Left lung (tissue), 10 donors: ENCODE results near the gene GTF2IRD1. TPM values are rescaled to one million over a fixed set of nuclear protein-coding genes. Genes with fewer than 3 reads are reported as not detected.
"Not testable (repeated sequence)": the region's sequence is repeated elsewhere in the genome, so short reads cannot be mapped to it uniquely, and the experiment has no call there.

Experiments
- ATAC-seq: fragments of 200-7000 bp; cut with Tn5 transposase; one replicate; pipeline ENCODE4 v1.9.1; 2020; ENCODE audit warnings: moderate library complexity
- DNase-seq, 4 donors: peaks; one replicate each; pipeline ENCODE4 v3.0.0-alpha.2; 2013 to 2020
- H3K27ac ChIP-seq, 2 donors: fragments of 200-600 bp; sonication (generic) in 1 of 2; one replicate each; pipeline versions ENCODE4 v1.5.0 to v1.8.0; 2020 to 2021
- H3K27me3 ChIP-seq, 2 donors: fragments of 200-600 bp; sonication (generic) in 1 of 2; one replicate each; pipeline versions ENCODE4 v1.5.0 to v1.8.0; 2020 to 2021
- H3K36me3 ChIP-seq, 2 donors: fragments of 200-600 bp; sonication (generic) in 1 of 2; one replicate each; pipeline versions ENCODE4 v1.5.0 to v1.8.0; 2020 to 2021
- H3K4me1 ChIP-seq, 2 donors: fragments of 200-600 bp; one replicate each; pipeline ENCODE4 v1.8.0; 2021
- H3K4me3 ChIP-seq, 2 donors: fragments of 200-600 bp; sonication (generic) in 1 of 2; one replicate each; pipeline versions ENCODE4 v1.5.0 to v1.8.0; 2020 to 2021; ENCODE audit warnings: mild to moderate bottlenecking in 1 of 2
- H3K9me3 ChIP-seq, 2 donors: fragments of 200-600 bp; sonication (generic) in 1 of 2; one replicate each; pipeline versions ENCODE4 v1.5.0 to v1.8.0; 2020 to 2021
- intact Hi-C, 2 donors: fragments of 100-400 bp; cut with DNase I; formaldehyde crosslinking; loops; one replicate each; pipeline versions ENCODE4 v1.11.2 to v1.14.2; 2022
- polyA plus RNA-seq, 6 donors: library from polyadenylated mRNA; unstranded; fragments of 120-200 nt; gene quantifications; one replicate each; pipeline ENCODE4 v1.2.1, GENCODE V29; 2013; ENCODE audit not compliant: insufficient read length in 6 of 6
- total RNA-seq, 2 donors: library from RNA; stranded (reverse); fragmentation: NEBNext Ultra II Directional; extraction: Animal tissue kit (Norgen Biotek cat#: 25700); gene quantifications; one replicate each; pipeline ENCODE4 v1.2.1, GENCODE V29; 2021
- TF ChIP-seq, protein P1 (sequence below), 2 donors: fragments of 200-600 bp; sonication (generic) in 1 of 2; IDR thresholded peaks; one replicate each; pipeline versions ENCODE4 v1.5.0 to v1.8.0; 2021; ENCODE audit warnings: antibody characterized with exemption in 2 of 2
- donor health status: DM: no; HTN: yes; CAD: no.
- donor health status: DM: no; HTN: no; CAD: no.

Gene GTF2IRD1
- total and polyA plus RNA-seq, 8 donors, result 20.8 to 40.2 (median 33.9) TPM

DNA sequence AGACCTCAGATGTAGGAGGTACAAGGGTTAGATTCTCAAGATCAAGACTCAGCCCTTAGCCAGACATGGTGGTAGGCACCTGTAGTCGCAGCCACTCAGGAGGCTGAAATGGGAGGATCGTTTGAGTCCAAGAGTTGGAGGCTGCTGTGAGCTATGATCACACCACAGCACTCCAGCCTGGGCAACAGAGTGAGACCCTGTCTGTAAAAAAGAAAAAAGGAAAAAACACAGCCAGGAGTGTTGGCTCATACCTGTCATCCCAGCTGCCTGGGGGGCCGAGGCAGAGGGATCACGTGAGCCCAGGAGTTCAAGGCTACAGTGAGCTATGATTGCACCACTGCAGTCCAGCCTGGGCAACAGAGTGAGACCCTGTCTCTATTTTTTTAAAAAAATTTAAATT, 69.3 kb downstream of the GTF2IRD1 start:
- H3K4me3 ChIP-seq, result no peak overlapping the region
- TF ChIP-seq, protein P1, sequence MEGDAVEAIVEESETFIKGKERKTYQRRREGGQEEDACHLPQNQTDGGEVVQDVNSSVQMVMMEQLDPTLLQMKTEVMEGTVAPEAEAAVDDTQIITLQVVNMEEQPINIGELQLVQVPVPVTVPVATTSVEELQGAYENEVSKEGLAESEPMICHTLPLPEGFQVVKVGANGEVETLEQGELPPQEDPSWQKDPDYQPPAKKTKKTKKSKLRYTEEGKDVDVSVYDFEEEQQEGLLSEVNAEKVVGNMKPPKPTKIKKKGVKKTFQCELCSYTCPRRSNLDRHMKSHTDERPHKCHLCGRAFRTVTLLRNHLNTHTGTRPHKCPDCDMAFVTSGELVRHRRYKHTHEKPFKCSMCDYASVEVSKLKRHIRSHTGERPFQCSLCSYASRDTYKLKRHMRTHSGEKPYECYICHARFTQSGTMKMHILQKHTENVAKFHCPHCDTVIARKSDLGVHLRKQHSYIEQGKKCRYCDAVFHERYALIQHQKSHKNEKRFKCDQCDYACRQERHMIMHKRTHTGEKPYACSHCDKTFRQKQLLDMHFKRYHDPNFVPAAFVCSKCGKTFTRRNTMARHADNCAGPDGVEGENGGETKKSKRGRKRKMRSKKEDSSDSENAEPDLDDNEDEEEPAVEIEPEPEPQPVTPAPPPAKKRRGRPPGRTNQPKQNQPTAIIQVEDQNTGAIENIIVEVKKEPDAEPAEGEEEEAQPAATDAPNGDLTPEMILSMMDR (IDR thresholded peaks at IDR 0.05), result no peak
- H3K36me3 ChIP-seq, result peaks cover 0 to 40% of the 10 kb centered on the region in 2 donors
- intact Hi-C loops, result no loop called here
- H3K27ac ChIP-seq, result no peak overlapping the region
- no peaks in the 10 kb centered on the region for H3K27me3 ChIP-seq
- DNase-seq (no peak), ATAC-seq (no peak)
- H3K9me3 ChIP-seq, result peaks cover 0 to 7% of the 10 kb centered on the region in 2 donors
- H3K4me1 ChIP-seq, result no peaks in the 10 kb centered on the region

DNA sequence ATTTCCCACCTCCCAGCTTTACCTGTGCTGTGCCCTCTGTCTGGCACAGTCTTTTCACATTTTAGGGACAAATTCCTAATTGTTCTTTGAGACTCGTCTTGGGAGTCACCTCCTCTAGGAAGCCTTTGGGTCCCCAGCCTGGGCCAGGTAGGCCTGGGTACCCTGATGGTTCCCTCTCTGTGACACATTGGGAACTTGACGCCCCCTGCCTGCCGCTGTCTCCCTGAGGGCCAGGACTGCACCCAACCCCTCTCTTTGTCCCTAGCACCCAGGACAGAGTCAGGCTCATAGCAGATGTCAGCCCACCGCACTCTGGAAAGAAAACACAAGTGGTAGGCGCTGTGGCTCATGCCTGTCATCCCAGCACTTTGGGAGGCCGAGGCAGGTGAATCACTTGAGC, 71.4 kb downstream of the GTF2IRD1 start:
- Histone ChIP-seq H3K4me3 (no peak overlapping the region), H3K4me1 (no peaks in the 10 kb centered on the region), H3K36me3 (peaks cover 0 to 34% of the 10 kb centered on the region in 2 donors), H3K9me3 (peaks cover 0 to 7% of the 10 kb centered on the region in 2 donors), H3K27ac (no peak overlapping the region), H3K27me3 (no peaks in the 10 kb centered on the region)
- intact Hi-C loops, result no loop called here
- no peak for ATAC-seq
- DNase-seq, result no peak
- TF ChIP-seq, protein P1 (IDR thresholded peaks at IDR 0.05), result no peak

DNA sequence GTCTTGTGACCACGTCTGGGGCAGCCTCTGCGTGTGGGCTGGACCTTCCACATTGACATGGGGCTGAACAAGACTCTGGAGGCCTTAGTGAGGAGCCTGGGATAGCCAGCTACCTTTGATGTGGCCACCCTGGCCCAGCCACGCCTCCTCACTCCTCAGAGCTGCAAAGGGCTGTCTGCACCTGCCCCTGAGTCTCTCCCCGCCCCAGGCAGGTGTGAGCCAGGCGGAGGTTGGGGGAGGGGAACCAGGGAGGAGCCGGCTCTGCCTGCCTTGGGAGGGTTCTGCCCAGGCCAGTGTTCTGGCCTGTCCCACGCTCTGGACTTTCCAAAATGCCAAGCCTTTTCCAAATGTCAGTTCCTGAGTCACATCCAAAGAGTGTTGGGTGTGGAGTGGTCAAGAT, 72.2 kb downstream of the GTF2IRD1 start:
- DNase-seq (no peak), ATAC-seq (peak; percentile 71)
- H3K9me3 ChIP-seq, result peaks cover 0 to 7% of the 10 kb centered on the region in 2 donors
- no peaks in the 10 kb centered on the region for H3K27me3 ChIP-seq
- TF ChIP-seq, protein P1 (IDR thresholded peaks at IDR 0.05), result no peak
- no peak overlapping the region for H3K4me3 ChIP-seq
- H3K4me1 ChIP-seq, result no peaks in the 10 kb centered on the region
- intact Hi-C loops, result no loop called here
- H3K36me3 ChIP-seq, result peaks cover 0 to 32% of the 10 kb centered on the region in 2 donors
- H3K27ac ChIP-seq, result no peak overlapping the region

DNA sequence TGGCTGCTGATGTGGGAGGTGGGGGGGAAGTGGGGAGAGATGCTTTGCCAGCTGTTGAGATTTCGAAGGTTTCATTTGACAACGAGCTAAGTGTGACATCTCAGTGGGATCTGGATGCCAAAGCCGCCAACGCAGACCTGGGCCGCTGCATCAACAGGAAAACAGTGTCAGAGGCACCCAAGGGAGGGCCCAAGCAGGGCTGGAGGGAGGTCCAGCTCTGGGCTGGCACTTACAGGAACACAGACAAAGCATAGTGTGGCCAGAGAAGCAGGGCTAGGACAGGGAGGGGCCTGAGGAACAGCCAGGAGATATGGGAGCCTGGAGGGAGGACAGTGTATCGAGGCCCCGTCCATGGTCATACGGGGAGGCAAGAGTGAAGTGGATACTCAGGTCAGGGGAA, 73.1 kb downstream of the GTF2IRD1 start:
- TF ChIP-seq, protein P1 (IDR thresholded peaks at IDR 0.05), result no peak
- Histone ChIP-seq H3K27me3 (no peaks in the 10 kb centered on the region), H3K27ac (no peak overlapping the region), H3K4me1 (no peaks in the 10 kb centered on the region), H3K4me3 (no peak overlapping the region), H3K9me3 (peaks cover 0 to 2% of the 10 kb centered on the region in 2 donors), H3K36me3 (peaks cover 0 to 25% of the 10 kb centered on the region in 2 donors)
- no peak for DNase-seq
- ATAC-seq, result no peak
- intact Hi-C loops, result no loop called here

DNA sequence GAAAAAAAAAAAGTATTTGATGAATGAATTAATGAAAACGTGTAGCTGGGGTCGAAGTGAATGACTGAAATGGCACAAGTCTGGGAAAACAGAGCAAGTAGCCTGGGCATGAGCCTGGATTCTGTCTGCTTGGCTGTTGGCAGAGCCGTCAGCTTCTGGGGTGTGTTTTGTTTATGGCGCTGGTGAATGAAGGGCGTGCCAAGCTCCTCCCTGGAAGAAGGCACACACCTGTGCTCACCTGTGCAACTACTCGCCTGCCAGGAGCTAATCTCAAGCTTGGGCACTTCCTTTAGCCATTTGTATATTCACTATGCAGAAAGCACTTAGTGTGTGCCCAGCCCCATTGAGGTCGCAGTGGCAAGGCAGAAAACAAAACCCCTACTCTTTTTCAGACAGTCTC, 74.1 kb downstream of the GTF2IRD1 start:
- DNase-seq (no peak), ATAC-seq (no peak)
- no peaks in the 10 kb centered on the region for H3K27me3 ChIP-seq
- H3K9me3 ChIP-seq, result no peaks in the 10 kb centered on the region
- no peak overlapping the region for H3K4me3 ChIP-seq
- H3K36me3 ChIP-seq, result peaks cover 0 to 26% of the 10 kb centered on the region in 2 donors
- no peak overlapping the region for H3K27ac ChIP-seq
- intact Hi-C loops, result no loop called here
- H3K4me1 ChIP-seq, result no peaks in the 10 kb centered on the region
- TF ChIP-seq, protein P1 (IDR thresholded peaks at IDR 0.05), result no peak

DNA sequence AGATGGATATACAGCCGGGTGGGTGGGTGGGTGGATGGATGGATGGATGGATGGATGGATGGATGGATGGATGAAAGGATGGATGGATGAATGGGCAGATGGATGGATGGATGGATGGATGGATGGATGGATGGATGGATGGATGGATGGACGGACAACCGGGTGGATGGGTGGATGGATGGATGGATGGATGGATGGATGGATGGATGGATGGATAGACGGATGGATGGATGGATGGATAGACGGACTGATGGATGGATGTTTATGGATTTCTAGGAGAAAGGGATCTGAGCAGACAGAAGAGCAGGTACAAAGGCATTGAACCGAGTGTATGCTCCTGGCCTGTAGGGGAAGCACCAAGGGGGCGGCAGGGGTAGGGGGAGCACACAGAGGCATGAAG, 75.1 kb downstream of the GTF2IRD1 start:
- H3K27me3 ChIP-seq, H3K4me3 ChIP-seq, intact Hi-C loops, H3K9me3 ChIP-seq, ATAC-seq, H3K27ac ChIP-seq, H3K4me1 ChIP-seq, DNase-seq: not testable (repeated sequence)
- H3K36me3 ChIP-seq, result peaks cover 0 to 32% of the 10 kb centered on the region in 2 donors
